ENCODE data around the gene TMEM139.

DNA sequence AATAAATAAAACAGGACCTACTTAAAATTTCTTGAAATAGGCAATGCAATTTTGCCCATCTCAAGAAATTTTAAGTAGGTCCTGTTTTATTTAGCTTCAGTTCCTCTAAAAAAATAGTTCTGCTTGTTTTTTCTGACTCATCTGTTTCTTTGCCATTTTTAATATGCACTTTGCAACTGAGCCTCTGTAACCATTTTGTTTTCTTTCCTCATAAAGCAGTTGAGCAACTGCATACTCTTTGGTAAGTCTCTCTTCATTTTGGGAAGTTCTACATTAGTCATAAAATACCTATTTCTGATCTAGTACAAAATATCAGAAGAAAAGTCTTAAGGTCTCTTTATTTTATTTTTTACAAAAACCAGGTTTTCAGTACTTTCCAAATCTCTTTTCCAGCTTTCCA lies 44.9 kb upstream of the TMEM139 start:
- TF ChIP-seq, protein P1, sequence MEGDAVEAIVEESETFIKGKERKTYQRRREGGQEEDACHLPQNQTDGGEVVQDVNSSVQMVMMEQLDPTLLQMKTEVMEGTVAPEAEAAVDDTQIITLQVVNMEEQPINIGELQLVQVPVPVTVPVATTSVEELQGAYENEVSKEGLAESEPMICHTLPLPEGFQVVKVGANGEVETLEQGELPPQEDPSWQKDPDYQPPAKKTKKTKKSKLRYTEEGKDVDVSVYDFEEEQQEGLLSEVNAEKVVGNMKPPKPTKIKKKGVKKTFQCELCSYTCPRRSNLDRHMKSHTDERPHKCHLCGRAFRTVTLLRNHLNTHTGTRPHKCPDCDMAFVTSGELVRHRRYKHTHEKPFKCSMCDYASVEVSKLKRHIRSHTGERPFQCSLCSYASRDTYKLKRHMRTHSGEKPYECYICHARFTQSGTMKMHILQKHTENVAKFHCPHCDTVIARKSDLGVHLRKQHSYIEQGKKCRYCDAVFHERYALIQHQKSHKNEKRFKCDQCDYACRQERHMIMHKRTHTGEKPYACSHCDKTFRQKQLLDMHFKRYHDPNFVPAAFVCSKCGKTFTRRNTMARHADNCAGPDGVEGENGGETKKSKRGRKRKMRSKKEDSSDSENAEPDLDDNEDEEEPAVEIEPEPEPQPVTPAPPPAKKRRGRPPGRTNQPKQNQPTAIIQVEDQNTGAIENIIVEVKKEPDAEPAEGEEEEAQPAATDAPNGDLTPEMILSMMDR (IDR thresholded peaks at IDR 0.05; ENCODE audit: low read length): no peak
- TF ChIP-seq EZH2 (optimal IDR thresholded peaks at IDR 0.05; ENCODE audit: low read depth, low read length): no peak

Data from MM.1S (cell line).